Measurements from ENCODE around the gene TSHZ3.

DNA sequence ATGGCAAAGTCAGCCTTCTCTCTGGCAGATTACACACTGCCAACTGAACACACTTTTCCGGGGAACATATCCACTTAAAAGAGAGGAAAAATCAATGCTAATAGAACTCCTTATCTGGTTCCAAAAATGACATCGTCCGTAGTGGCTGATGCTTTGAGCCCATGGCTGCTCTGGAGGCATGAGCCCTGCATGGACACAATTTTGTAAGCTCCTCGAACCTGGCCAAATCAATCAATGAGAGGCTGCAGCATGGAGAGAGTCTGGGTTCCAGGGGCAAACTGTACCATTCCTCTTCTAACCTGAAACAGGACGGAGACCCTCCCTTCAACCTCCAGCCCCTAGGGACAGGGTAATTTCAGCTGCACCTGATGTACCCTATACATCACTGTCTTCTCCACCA lies 21.0 kb upstream of the TSHZ3 start:
- no peak for TF ChIP-seq POLR2A (IDR thresholded peaks at IDR 0.05; ENCODE audit: borderline replicate concordance, extremely low read depth, insufficient read depth, insufficient read length)
- no peak for TF ChIP-seq CBX3 (IDR thresholded peaks at IDR 0.05; ENCODE audit: low read depth)
- no peak for TF ChIP-seq JUND (IDR thresholded peaks at IDR 0.05)
- TF ChIP-seq, protein P1, sequence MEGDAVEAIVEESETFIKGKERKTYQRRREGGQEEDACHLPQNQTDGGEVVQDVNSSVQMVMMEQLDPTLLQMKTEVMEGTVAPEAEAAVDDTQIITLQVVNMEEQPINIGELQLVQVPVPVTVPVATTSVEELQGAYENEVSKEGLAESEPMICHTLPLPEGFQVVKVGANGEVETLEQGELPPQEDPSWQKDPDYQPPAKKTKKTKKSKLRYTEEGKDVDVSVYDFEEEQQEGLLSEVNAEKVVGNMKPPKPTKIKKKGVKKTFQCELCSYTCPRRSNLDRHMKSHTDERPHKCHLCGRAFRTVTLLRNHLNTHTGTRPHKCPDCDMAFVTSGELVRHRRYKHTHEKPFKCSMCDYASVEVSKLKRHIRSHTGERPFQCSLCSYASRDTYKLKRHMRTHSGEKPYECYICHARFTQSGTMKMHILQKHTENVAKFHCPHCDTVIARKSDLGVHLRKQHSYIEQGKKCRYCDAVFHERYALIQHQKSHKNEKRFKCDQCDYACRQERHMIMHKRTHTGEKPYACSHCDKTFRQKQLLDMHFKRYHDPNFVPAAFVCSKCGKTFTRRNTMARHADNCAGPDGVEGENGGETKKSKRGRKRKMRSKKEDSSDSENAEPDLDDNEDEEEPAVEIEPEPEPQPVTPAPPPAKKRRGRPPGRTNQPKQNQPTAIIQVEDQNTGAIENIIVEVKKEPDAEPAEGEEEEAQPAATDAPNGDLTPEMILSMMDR (IDR thresholded peaks at IDR 0.05 in 2 of 3, conservative IDR thresholded peaks at IDR 0.05 in 1 of 3; ENCODE audit: borderline replicate concordance in 1 of 3, insufficient read depth in 1 of 3, low read depth in 2 of 3, low read length in 2 of 3): no peak
- TF ChIP-seq, protein P2, sequence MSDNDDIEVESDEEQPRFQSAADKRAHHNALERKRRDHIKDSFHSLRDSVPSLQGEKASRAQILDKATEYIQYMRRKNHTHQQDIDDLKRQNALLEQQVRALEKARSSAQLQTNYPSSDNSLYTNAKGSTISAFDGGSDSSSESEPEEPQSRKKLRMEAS (IDR thresholded peaks at IDR 0.05): no peak
- TF ChIP-seq ZFX (IDR thresholded peaks at IDR 0.05): no peak
- TF ChIP-seq EZH2phosphoT487 (IDR thresholded peaks at IDR 0.05; ENCODE audit: borderline replicate concordance): no peak
- no peak for TF ChIP-seq SIN3A (IDR thresholded peaks at IDR 0.05; ENCODE audit: low read depth)
- TF ChIP-seq RAD21 (IDR thresholded peaks at IDR 0.05; ENCODE audit: low read depth): no peak
- no peak for TF ChIP-seq SP1 (IDR thresholded peaks at IDR 0.05; ENCODE audit: low read depth)
- no peak for TF ChIP-seq CEBPB (IDR thresholded peaks at IDR 0.05; ENCODE audit: low read depth)

All from HCT116 (cell line).